Astrocyte (in vitro differentiated cells and primary cell): ENCODE results near the gene NGRN. TPM values are rescaled to one million over a fixed set of nuclear protein-coding genes. Genes with fewer than 3 reads are reported as not detected.

ENCODE experiments used
- DNase-seq: peaks from one replicate; pipeline ENCODE4 v3.0.0-alpha.2; 2010; ENCODE audit warnings: low read depth
- FAIRE-seq: peaks from 2 replicates; lab custom pipeline; 2011; peaks lifted over from hg19 to GRCh38; lab: Jason Lieb, UNC
- H2AFZ ChIP-seq: 2 replicates; pipeline ENCODE4 v1.6.0; 2012; ENCODE audit warnings: low read depth, low read length, inconsistent platforms
- H3K27ac ChIP-seq: 2 replicates; pipeline ENCODE4 v1.5.1; 2011; ENCODE audit warnings: low read depth, low read length, inconsistent platforms
- H3K27me3 ChIP-seq: 2 replicates; pipeline ENCODE4 v1.6.0; 2011; ENCODE audit warnings: low read length, inconsistent platforms; ENCODE audit not compliant: insufficient read depth
- H3K36me3 ChIP-seq: 2 replicates; pipeline ENCODE4 v1.5.1; 2011; ENCODE audit warnings: low read length, inconsistent platforms; ENCODE audit not compliant: insufficient read depth
- H3K4me1 ChIP-seq: 2 replicates; pipeline ENCODE4 v1.5.1; 2011; ENCODE audit warnings: low read length, inconsistent platforms; ENCODE audit not compliant: insufficient read depth
- H3K4me2 ChIP-seq: 2 replicates; pipeline ENCODE4 v1.6.0; 2012; ENCODE audit warnings: low read length, inconsistent platforms
- H3K4me3 ChIP-seq: 2 replicates; pipeline ENCODE4 v1.5.1; 2011; ENCODE audit warnings: low read depth, mild to moderate bottlenecking, low read length, inconsistent platforms; ENCODE audit not compliant: insufficient read depth
- H3K79me2 ChIP-seq: 2 replicates; pipeline ENCODE4 v1.6.0; 2012; ENCODE audit warnings: mild to moderate bottlenecking, low read length, inconsistent platforms; ENCODE audit not compliant: insufficient read depth
- H3K9ac ChIP-seq: 2 replicates; pipeline ENCODE4 v1.6.0; 2012; ENCODE audit warnings: mild to moderate bottlenecking, low read length, inconsistent platforms
- H3K9me3 ChIP-seq: 2 replicates; pipeline ENCODE4 v1.5.1; 2012; ENCODE audit warnings: low read depth, mild to moderate bottlenecking, low read length, inconsistent platforms; ENCODE audit not compliant: insufficient read depth
- H4K20me1 ChIP-seq: 2 replicates; pipeline ENCODE4 v1.6.0; 2012; ENCODE audit warnings: low read length, inconsistent platforms; ENCODE audit not compliant: insufficient read depth
- H3K27ac Mint-ChIP-seq: one replicate; pipeline ENCODE4 v1.8.0; 2021; ENCODE audit warnings: mild to moderate bottlenecking, mixed read lengths; ENCODE audit not compliant: unreplicated experiment
- H3K27me3 Mint-ChIP-seq: one replicate; pipeline ENCODE4 v1.8.0; 2021; ENCODE audit warnings: low read depth, mixed read lengths; ENCODE audit not compliant: unreplicated experiment
- H3K36me3 Mint-ChIP-seq: one replicate; pipeline ENCODE4 v1.8.0; 2021; ENCODE audit warnings: low read depth, mixed read lengths; ENCODE audit not compliant: unreplicated experiment
- H3K4me1 Mint-ChIP-seq: one replicate; pipeline ENCODE4 v1.8.0; 2021; ENCODE audit warnings: low read depth, mixed read lengths; ENCODE audit not compliant: unreplicated experiment
- H3K4me3 Mint-ChIP-seq: one replicate; pipeline ENCODE4 v1.8.0; 2021; ENCODE audit warnings: mild to moderate bottlenecking, moderate library complexity, mixed read lengths; ENCODE audit not compliant: unreplicated experiment
- H3K9me3 Mint-ChIP-seq: one replicate; pipeline ENCODE4 v1.8.0; 2021; ENCODE audit warnings: mild to moderate bottlenecking, mixed read lengths; ENCODE audit not compliant: unreplicated experiment
- CTCF ChIP-seq: IDR thresholded peaks from 2 replicates; pipeline ENCODE4 v1.5.1; 2011; ENCODE audit warnings: low read depth, mild to moderate bottlenecking, inconsistent platforms, low read length, moderate library complexity; ENCODE audit not compliant: insufficient read depth
- EZH2 ChIP-seq: IDR thresholded peaks from 2 replicates; pipeline ENCODE4 v1.6.1; 2012; ENCODE audit warnings: mild to moderate bottlenecking, low read length, inconsistent platforms; ENCODE audit not compliant: insufficient read depth
- total RNA-seq: library from RNA; stranded (reverse); gene quantifications from 2 replicates; pipeline ENCODE4 v1.2.1, GENCODE V29; 2021

Gene NGRN
- total RNA-seq, 1 donor from 2014 or later: 98.6 TPM

- Mint-ChIP-seq H3K27ac (no peak overlapping the region), H3K27me3 (peaks cover 12% of the 10 kb centered on the region), H3K4me3 (no peak overlapping the region), H3K36me3 (peaks cover 2% of the 10 kb centered on the region), H3K4me1 (peaks cover 5% of the 10 kb centered on the region), H3K9me3 (no peaks in the 10 kb centered on the region)
- peak overlapping the region; percentile 4 for H3K4me2 ChIP-seq
- no peaks in the 10 kb centered on the region for H3K36me3 ChIP-seq
- no peak for TF ChIP-seq EZH2
- H3K4me3 ChIP-seq: no peak overlapping the region
- no peak overlapping the region for H3K27ac ChIP-seq
- peaks cover 18% of the 10 kb centered on the region for H3K4me1 ChIP-seq
- H2AFZ ChIP-seq: no peak overlapping the region
- DNase-seq (peak; percentile 42), FAIRE-seq (no peak)
- no peak overlapping the region for H3K9ac ChIP-seq
- H3K27me3 ChIP-seq: no peaks in the 10 kb centered on the region
- H3K9me3 ChIP-seq: no peaks in the 10 kb centered on the region
- peaks cover 17% of the 10 kb centered on the region for H3K79me2 ChIP-seq
- peaks cover 4% of the 10 kb centered on the region for H4K20me1 ChIP-seq
These were observed 3.7 kb upstream of the NGRN start for GRCh38 chr15:90261811-90262210.

GRCh38 chr15:90262426-90262825, 3.0 kb upstream of the NGRN start:
- no peak overlapping the region for H3K27ac ChIP-seq
- H3K4me1 ChIP-seq: peaks cover 23% of the 10 kb centered on the region
- no peaks in the 10 kb centered on the region for H3K27me3 ChIP-seq
- peaks cover 23% of the 10 kb centered on the region for H3K79me2 ChIP-seq
- H3K9ac ChIP-seq: no peak overlapping the region
- H3K36me3 ChIP-seq: no peaks in the 10 kb centered on the region
- H3K27ac Mint-ChIP-seq: no peak overlapping the region
- no peak overlapping the region for H3K4me2 ChIP-seq
- no peak overlapping the region for H2AFZ ChIP-seq
- FAIRE-seq (no peak), DNase-seq (no peak)
- no peak for TF ChIP-seq CTCF
- TF ChIP-seq EZH2: no peak
- no peak overlapping the region for H3K4me3 Mint-ChIP-seq
- H3K9me3 ChIP-seq: no peaks in the 10 kb centered on the region
- peaks cover 8% of the 10 kb centered on the region for H3K27me3 Mint-ChIP-seq
- H4K20me1 ChIP-seq: peaks cover 10% of the 10 kb centered on the region
- peaks cover 6% of the 10 kb centered on the region for H3K4me1 Mint-ChIP-seq
- no peak overlapping the region for H3K4me3 ChIP-seq
- peaks cover 2% of the 10 kb centered on the region for H3K36me3 Mint-ChIP-seq
- no peaks in the 10 kb centered on the region for H3K9me3 Mint-ChIP-seq

GRCh38 chr15:90264671-90265070, 801 bp upstream of the NGRN start:
- FAIRE-seq (no peak), DNase-seq (no peak)
- H3K79me2 ChIP-seq: peaks cover 45% of the 10 kb centered on the region
- Mint-ChIP-seq H3K9me3 (no peaks in the 10 kb centered on the region), H3K36me3 (peaks cover 5% of the 10 kb centered on the region), H3K27me3 (no peaks in the 10 kb centered on the region), H3K4me3 (peak overlapping the region; percentile 97), H3K27ac (peak overlapping the region; percentile 15), H3K4me1 (peaks cover 14% of the 10 kb centered on the region)
- peaks cover 31% of the 10 kb centered on the region for H3K4me1 ChIP-seq
- peak overlapping the region; percentile 88 for H3K4me3 ChIP-seq
- H4K20me1 ChIP-seq: peaks cover 28% of the 10 kb centered on the region
- TF ChIP-seq EZH2 (no peak), CTCF (no peak)
- H3K9me3 ChIP-seq: no peaks in the 10 kb centered on the region
- peaks cover under 1% of the 10 kb centered on the region for H3K36me3 ChIP-seq
- peak overlapping the region; percentile 95 for H2AFZ ChIP-seq
- no peaks in the 10 kb centered on the region for H3K27me3 ChIP-seq
- H3K27ac ChIP-seq: peak overlapping the region; percentile 87
- peak overlapping the region; percentile 88 for H3K4me2 ChIP-seq
- H3K9ac ChIP-seq: peak overlapping the region; percentile 87
